DMS79 treated with DMSO at 0.1 percent for 48 hours (cell line): ENCODE data around the gene SRPK3.
A peak's percentile ranks its signal among the peaks of the same experiment; 100 is the strongest.

Source experiments
- DNase-seq: peaks from one replicate; lab custom pipeline; 2025; lab: John Stamatoyannopoulos, UW

SRPK3 gene

DNA sequence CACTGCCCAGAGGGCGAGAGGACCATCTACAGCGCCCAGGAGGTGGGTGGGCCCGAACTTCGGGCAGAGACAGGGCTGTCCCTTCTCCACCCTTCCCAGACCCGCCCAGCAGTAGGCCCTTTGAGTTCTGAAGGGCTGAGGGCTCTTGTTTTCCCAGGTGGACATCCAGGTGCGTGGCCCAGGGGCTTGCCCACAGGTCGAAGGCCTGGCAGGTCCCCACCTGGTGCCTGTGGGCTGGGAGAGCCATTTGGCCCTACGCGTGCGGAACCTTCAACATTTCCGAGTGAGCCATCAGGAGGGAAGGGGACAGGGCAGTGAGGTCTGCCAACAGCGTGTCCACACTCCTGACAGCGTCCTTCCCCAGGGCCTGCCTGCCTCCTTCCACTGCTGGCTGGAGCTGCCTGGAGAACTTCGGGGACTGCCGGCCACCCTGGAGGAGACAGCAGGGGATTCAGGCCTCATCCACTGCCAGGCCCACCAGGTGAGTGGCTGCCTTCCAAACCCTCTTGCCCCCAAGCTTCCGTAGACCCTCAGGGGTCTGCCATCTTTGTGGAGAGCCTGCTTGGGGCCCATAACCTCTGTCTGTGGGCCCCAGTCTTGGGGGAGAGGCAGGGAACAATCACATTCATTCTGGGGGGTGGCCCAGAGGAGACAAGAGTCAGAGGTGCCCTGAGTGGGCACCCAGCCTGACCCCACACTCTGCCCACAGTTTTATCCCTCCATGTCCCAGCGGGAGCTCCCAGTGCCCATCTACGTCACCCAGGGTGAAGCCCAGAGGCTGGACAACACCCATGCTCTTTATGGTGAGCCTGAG, 10.0 kb upstream of the SRPK3 start:
- no peak for DNase-seq

DNA sequence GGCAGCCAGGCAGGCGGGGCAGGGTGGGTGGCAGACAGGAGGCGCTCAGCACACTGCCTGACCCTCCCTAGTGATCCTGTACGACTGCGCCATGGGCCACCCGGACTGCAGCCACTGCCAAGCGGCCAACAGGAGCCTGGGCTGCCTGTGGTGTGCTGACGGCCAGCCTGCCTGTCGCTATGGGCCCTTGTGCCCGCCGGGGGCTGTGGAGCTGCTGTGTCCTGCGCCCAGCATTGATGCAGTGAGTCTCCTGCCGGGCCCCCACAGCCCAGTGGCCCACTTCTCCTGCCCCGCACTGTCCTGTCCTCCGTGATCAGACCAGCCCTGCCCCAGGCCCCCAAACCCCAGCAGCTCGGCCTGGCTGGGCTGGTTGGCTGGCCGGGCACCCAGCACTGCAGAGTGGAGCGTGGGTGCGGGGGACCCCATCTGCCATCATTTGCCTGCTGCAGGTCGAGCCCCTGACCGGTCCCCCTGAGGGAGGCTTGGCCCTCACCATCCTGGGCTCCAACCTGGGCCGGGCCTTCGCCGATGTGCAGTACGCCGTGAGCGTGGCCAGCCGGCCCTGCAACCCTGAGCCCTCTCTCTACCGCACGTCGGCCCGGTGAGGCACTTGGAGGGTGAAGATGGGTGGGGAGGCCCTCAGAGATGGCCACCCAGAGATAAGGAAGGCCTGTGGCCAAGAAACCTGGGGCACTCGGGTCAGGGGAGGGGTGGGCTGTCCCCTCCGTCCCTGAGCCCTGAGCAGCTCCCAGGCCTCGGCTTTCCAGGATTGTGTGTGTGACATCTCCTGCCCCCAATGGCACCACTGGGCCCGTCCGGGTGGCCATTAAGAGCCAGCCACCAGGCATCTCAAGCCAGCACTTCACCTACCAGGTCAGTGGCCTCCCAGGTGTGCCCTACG, 9.2 kb upstream of the SRPK3 start:
- no peak for DNase-seq

DNA sequence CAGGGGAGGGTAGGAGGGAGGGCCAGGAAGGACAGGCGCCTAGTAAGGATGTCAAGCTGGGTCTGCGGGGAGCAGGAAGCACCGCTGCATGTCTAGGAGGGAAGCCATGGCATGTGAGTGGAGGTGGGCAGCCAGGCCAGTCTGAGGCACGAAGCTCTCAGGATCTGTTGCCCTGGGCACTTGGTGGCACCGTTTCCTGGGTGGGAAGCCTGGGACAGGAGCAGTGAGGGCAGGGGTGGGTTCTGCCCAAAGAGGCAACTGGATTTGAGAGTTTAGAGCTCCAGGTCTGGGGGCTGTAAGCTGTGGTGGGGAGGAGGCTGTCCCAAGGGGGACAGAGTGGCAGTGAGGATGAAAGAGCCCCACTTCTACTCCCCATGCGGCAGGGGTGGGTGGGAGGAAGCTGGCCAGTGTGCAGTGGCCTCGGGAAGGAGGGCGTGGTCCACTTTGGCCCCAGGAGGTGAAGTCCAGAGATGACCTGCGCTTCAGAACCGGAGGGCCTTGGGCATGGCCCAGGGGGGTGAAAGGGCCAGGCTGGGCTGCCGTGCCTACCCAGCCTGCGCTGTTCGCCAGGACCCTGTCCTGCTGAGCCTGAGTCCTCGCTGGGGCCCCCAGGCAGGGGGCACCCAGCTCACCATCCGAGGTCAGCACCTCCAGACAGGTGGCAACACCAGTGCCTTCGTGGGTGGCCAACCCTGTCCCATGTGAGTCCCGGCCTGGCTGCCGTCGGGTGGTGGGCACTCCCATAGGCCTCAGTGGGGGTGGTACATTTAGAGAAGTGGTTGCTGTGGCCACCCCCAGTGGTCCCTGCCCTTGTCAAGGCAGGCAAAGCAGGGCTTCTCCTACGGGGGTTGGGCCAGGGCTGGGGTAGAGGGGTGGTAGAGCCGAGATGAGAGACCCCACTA, 8.3 kb upstream of the SRPK3 start:
- DNase-seq: no peak

DNA sequence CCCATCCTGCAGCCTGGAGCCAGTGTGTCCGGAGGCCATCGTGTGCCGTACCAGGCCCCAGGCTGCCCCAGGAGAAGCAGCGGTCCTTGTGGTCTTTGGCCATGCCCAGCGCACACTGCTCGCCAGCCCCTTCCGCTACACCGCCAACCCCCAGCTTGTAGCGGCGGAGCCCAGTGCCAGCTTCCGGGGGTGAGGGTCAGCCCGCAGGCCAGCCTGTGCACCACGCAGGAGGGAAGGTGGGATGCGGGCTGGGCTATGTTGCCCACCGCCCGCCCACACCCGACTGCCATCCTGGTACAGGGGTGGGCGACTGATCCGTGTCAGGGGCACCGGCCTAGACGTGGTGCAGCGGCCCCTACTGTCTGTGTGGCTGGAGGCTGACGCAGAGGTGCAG, 7.6 kb upstream of the SRPK3 start:
- DNase-seq: no peak

DNA sequence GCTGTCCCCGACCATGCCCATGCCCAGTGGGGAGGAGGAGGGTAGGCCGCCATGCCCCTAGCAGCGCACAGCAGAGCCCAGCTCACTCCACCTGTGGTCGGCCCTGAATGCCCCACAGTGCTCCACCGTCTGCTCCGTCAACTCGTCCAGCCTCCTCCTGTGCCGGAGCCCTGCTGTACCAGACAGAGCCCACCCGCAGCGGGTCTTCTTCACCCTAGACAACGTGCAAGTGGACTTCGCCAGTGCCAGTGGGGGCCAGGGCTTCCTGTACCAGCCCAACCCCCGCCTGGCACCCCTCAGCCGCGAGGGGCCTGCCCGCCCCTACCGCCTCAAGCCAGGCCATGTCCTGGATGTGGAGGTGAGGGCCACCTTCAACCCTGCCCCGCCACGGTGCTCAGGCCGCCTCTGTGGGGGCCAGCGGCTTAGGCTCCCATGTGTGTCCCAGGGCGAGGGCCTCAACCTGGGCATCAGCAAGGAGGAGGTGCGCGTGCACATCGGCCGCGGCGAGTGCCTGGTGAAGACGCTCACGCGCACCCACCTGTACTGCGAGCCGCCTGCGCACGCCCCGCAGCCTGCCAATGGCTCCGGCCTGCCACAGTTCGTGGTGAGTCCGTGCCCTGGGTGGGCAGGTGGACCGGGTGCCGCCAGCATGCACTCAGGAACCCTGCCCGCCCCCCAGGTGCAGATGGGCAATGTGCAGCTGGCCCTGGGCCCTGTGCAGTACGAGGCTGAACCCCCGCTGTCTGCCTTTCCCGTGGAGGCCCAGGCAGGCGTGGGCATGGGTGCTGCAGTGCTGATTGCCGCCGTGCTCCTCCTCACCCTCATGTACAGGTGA, 6.9 kb upstream of the SRPK3 start:
- no peak for DNase-seq

DNA sequence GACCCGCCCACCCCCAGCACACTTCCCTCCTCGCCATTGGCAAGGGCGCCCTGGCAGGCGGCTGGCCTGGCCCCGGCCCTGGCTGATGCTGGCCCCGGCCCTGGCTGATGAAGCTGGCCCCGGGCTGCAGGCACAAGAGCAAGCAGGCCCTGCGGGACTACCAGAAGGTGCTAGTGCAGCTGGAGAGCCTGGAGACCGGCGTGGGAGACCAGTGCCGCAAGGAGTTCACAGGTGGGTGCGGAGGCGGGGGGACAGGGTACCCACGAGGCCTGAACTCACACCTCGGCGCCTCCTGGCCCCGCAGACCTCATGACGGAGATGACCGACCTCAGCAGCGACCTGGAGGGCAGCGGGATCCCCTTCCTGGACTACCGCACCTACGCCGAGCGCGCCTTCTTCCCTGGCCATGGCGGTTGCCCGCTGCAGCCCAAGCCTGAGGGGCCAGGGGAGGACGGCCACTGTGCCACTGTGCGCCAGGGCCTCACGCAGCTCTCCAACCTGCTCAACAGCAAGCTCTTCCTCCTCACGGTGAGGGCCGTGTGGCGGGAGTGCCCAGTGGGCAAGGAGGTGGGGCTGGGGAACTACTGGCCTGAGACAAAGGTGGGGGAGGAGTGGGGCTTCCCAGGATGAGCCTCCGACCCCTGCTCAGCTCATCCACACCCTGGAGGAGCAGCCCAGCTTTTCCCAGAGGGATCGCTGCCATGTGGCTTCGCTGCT, 6.1 kb upstream of the SRPK3 start:
- no peak for DNase-seq

DNA sequence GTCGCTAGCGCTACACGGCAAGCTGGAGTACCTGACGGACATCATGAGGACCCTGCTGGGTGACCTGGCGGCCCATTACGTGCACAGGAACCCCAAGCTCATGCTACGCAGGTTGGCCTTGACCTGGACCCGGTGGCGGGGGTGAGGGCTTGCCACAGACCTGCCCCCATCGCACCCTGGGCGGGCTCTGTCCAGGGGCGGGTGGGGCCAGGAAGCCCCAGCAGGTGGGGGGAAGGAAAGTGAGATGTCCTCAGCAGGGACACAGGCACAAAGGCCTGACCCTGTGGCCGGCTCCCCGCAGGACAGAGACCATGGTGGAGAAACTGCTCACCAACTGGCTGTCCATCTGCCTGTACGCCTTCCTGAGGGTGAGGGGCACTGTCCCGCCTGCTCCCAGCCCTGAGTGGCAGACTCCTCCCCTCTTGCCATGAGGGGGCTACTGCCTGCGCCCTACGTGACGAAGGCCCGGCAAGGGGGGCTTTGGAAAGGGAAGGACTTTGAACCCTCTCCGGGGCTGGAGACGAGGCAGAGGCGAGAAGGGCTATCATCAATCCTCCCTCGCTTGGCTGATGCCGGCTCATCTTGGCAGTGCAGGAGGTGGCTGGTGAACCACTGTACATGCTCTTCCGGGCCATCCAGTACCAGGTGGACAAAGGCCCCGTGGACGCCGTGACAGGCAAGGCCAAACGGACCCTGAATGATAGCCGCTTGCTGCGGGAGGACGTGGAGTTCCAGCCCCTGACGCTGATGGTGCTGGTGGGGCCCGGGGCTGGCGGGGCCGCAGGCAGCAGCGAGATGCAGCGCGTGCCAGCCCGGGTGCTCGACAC, 5.3 kb upstream of the SRPK3 start:
- no peak for DNase-seq

DNA sequence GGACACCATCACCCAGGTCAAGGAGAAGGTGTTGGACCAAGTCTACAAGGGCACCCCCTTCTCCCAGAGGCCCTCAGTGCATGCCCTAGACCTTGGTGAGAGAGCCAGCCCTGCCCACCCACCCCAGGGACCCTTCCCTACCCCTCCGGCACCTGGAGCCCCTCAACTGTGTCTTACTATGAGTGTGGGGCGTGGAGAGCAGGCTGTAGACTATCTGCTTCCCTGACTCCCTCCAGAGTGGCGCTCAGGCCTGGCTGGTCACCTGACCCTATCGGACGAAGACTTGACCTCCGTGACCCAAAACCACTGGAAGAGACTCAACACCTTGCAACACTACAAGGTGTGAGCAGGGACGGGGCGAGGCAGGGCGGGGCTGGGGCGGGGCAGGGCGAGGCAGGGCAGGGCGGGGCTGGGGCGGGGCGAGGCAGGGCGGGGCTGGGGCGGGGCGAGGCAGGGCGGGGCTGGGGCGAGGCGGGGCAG, 4.7 kb upstream of the SRPK3 start:
- DNase-seq: no peak

DNA sequence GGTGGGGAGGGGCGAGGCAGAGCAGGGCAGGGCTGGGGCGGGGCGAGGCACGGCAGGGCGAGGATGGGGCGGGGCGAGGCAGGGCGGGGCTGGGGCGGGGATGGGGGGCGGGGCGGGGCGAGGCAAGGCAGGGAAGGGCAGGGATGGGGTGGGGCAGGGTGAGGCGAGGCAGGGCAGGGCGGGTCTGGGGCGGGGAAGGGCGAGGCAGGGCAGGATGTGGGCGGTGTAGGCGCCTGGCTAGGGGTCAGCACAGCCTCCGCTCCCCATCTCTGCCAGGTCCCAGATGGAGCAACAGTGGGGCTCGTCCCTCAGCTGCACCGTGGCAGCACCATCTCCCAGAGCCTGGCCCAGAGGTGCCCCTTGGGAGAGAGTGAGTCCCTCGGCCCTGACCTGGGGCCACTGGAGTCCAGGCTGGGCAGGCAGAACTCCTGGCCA, 4.2 kb upstream of the SRPK3 start:
- no peak for DNase-seq

DNA sequence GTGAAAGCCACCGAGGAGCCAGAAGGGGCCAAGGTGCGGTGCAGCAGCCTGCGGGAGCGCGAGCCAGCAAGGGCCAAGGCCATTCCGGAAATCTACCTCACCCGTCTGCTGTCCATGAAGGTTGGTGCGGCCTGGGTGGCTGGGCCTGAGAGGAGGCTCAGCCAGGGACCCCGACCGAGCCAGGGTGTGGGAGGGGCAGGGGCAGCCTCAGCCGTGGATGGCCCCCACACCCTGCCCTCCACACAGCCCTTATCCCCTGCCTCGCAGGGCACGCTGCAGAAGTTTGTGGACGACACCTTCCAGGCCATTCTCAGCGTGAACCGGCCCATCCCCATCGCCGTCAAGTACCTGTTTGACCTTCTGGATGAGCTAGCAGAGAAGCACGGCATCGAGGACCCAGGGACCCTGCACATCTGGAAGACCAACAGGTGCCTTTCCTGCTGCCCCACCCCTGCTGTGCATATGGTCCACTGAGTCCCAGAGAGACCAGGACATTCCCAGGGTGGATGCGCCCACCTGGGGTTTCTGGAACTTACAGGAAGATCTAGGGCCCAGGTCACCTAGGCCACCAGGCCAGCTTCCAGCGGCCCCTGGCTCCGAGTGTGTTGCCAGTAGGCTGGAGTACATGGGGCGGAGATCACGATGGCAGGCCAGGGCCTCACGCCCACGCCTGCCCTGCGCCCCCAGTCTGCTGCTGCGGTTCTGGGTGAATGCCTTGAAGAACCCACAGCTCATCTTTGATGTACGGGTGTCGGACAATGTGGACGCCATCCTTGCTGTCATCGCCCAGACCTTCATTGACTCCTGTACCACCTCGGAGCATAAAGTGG, 3.4 kb upstream of the SRPK3 start:
- DNase-seq: no peak

DNA sequence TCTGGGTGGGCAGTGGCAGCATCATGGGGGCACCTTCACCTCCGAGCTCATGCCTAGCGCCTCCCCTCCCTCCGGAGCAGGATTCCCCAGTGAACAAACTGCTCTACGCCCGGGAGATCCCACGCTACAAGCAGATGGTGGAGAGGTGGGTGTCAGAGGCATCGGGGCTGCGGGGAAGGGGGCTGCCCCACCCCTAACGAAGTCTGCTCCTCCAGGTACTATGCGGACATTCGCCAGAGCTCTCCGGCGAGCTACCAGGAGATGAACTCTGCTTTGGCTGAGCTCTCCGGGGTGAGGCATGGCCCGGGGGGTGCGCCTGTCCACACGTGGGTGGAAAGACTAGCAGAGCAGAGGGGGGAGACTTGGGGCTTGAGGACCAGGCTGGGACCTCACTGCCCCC, 2.7 kb upstream of the SRPK3 start:
- DNase-seq: no peak

DNA sequence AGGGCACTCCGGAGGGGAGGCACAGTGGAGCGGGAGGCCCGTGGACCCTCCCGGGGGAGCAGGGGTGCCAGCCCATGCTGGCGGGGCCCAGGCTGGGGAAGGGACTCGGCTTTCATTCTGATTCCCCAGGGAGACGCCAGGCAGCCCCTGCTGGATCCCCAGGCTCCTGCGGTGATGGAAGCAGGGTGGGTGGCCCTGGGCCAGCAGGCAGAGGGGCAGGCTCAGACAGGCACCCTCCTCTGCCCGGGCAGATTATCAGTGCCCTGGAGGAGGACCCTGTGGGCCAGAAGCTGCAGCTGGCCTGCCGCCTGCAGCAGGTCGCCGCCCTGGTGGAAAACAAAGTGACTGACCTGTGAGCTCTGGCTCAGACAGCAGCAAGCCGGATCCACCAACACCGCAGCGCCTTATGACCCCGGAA, 2.1 kb upstream of the SRPK3 start:
- no peak for DNase-seq

DNA sequence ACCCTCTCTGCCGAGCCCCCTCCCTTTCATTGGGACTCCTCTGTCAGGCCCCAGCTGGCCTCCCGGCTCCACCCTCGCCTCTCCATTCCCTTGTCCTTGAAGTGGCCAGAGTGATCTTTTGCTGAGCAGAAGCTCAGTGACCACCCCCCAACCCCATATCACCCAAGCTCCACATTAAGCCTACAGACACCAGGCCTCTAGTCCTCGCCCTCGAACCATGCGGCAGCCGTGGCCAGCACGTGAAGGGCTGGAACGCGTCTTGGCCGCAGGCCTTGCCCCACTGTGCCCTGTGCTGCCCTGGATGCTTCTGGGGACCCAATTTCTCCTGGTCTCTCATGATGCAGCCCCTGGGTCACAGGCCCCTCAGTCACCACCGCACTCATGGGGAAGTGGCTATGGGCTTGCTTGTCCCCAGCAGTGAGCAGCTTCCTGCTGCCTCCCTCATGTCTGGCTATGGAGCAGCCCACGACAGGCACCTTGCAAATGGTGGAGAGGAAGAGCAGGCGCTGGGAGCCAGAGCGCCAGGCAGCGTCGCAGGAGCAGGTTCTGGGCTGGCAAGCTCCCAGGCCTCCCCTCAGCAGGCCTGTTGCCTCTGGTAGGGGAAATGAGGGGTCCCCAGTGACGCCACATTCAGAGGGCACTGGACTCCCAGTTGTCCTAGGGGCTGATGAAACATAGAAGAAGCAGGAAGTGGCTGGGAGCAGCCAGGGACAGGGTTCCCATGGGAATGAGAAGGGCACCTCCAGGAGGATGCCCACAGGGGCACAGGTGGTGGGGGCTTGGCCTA, 757 bp upstream of the SRPK3 start:
- DNase-seq: no peak

DNA sequence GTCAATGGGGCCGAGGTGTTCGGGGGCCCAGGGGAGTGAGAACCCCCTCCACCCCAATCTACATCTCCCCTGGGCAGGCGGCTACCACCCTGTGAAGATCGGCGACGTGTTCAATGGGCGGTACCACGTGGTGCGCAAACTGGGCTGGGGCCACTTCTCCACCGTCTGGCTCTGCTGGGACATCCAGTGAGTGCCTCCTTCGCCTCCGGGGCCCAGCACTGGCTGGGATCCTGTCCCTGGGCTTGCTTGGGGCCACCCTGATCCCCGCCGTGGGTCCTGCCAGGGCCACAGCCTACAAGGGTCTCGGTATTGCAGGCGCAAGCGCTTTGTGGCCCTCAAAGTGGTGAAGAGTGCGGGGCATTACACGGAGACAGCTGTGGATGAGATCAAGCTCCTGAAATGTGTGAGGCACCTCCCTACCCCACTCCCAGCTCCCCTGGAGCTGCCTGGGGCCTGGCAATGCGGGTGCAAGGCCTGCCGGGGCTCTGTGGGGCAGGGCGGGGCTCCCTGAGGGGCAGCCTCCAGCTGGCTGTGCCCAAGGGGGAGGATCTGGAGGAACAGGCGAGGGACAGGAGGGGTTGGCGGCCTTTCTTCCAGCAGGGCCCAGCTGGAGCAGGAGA, 697 bp downstream of the SRPK3 start:
- DNase-seq: no peak

DNA sequence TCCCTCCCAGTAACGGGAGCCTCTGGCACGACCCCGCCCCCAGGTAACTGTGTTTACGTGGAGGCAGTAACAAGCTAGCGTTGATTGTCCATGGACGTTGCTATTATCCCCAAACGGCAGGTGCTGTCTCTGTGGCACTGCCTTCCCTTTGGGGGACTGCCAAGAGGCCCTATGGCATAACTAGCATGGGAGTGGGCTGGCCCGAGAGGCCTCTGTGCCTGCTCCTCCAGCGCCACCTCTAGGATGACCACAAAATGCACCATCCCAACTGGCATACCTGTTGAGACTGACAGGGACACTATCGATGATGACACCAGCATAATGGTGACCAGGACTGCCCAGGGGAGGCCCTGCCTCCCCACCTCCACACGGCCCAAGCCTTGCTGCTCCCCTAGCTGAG, 1.5 kb downstream of the SRPK3 start:
- peak; percentile 54 for DNase-seq

DNA sequence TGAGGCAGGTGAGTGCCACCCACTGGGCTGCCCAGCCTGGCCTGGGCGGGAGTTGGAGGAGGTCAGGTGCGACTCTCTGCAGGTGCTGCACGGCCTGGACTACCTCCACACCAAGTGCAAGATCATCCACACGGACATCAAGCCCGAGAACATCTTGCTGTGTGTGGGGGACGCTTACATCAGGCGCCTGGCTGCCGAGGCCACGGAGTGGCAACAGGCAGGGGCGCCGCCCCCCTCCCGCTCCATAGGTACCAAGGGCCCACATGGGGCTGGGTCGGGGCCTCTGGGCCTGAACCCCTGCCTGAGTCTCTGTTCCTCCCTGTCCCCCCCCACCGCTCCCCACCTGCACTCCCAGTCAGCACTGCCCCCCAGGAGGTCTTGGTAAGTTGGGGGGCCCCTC, 2.0 kb downstream of the SRPK3 start:
- DNase-seq: no peak

DNA sequence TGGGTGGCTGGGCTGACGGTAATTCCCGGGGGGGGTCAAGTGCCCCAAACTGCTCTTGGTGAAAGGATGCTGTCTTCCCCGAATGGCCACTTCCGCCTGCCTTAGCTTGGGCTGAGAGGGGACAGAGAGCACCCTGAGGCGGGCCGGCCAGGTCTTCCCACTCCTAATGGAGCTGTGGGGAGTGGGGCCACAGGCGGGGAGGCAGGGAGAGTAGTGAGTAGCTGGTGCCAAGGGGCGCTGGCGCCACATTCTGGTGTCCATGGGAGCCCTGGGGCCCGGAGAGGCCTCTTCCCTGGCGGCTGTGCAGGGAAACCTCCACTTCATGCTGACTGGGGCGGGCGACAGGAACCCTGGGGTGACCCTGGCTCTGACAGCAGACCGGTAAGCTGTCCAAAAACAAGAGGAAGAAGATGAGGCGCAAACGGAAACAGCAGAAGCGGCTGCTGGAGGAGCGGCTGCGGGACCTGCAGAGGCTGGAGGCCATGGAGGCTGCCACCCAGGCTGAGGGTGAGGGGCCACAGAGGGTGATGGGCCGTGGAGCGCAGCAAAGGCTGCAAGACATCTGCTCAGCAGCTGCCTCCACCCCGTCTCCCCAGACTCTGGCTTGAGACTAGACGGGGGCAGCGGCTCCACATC, 2.7 kb downstream of the SRPK3 start:
- DNase-seq: no peak
